HG02981 (cell line): ENCODE results near the gene ETFA.

Source experiments
- ATAC-seq: cut with Tn5 transposase; IDR thresholded peaks from one replicate; pipeline ENCODE4 v1.9.1; 2021; ENCODE audit warnings: mild to moderate bottlenecking, moderate library complexity; ENCODE audit not compliant: unreplicated experiment

ETFA gene

DNA sequence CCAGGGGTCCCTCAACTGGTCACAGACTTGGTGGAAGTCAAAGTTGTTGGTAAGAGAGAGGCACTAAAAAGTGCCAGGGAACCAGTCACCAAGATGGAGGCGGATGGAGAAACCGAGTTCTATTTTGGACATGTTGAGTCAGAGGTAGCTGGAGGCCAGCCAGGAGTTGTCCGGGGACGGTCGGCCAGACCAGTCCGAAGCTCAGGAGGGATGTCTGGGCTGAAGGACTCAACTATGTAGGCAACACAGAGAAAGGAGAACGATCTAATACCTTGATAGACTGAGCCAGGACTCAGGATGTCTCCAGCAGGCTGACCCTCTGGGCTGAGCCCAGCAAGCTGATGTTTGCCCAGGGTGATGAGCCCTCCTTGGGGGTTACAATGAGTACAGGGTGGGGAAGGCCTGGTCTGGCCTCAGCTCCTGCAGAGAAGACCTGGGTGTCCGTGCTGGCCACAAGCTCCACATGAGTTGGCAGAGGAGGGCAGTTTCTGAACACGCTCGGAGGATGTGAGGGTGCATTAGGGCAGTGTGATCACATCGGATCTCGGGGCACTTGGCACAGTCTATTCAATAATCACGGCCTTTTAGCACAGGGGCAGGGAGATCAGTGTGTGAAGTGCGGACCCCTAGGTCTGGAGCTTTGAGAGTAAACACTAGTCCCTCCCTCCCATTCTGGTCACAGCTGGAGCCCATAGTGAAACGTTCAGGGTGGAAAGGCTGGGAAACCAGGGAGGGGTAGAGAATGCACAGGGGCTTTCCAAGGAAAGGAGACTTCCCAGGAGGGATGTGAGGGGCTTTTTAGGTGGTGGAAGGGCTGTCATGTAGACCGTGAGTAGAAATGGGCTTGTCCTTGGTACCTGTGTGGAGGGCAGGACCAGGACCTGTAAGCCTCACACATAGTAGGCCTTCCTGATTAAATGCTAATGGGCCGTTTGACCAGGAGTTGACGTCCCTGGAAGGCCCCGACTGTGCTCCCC lies 111.9 kb downstream of the ETFA start:
- no peak for ATAC-seq

DNA sequence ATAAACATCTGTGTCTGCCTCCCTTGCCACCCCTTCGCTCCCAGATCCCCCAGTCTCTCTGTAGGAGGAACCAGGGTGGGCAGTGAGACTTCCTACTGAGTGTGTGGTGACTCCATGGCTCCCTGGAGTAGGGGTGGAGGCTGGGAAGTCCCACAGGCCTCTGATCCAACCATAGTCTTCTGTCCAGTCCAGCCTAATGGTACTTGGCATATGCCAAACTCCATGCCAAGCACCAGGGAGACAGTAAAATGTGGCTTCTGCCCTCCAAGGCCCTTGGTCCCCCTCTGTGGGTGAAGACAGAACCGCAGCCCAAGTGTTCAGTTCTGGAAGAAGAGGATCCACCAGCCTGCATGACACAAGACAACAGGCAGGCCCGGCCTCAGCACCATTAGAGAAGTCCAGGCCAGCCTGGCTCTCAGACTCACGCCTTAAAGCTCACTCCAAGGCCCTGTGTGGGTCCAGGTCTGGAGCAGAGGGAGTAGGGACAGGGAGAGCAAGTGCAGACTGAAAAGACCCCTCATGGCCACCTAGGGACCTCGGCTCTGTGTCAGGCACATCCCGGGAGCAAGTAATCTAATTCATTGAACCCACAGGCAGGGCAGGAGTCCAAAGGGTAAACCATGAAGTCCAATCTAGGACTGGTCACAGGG lies 112.7 kb downstream of the ETFA start:
- no peak for ATAC-seq

DNA sequence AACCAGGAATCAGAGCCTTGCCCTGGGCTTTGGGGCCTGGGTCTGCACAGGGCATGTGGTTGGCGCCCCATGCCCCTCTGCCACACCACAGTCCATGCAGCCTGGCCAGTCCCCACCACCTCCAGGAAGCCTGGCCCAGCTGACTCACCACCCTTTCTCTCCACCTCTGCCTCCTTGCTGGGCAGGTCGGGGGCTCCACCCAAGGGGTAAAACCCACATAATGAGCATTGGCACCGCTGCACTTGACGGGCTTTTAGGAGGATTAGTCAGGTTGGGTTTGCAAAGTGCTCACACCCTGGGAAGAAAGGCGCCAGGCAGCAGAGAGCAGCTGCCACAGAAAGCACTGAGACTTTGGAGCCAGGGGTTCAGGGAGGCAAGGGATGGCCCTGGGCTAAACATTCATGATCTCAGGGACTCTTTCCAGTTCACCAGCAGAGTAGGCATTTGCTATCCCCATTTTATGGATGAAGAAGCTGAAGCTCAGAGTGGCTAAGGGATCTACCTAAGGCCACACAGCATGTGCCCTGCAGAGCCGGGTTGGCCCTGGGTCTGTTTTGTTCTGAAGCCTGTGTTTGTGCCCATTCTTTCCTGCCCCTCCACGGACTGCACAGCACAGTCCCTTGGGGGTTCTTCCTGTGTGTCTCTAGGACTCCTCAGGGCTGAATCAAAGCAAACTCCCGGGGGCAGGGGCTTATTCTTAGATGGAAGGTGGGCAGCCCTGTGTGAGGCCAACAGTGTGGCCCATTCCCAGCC lies 113.4 kb downstream of the ETFA start:
- no peak for ATAC-seq

DNA sequence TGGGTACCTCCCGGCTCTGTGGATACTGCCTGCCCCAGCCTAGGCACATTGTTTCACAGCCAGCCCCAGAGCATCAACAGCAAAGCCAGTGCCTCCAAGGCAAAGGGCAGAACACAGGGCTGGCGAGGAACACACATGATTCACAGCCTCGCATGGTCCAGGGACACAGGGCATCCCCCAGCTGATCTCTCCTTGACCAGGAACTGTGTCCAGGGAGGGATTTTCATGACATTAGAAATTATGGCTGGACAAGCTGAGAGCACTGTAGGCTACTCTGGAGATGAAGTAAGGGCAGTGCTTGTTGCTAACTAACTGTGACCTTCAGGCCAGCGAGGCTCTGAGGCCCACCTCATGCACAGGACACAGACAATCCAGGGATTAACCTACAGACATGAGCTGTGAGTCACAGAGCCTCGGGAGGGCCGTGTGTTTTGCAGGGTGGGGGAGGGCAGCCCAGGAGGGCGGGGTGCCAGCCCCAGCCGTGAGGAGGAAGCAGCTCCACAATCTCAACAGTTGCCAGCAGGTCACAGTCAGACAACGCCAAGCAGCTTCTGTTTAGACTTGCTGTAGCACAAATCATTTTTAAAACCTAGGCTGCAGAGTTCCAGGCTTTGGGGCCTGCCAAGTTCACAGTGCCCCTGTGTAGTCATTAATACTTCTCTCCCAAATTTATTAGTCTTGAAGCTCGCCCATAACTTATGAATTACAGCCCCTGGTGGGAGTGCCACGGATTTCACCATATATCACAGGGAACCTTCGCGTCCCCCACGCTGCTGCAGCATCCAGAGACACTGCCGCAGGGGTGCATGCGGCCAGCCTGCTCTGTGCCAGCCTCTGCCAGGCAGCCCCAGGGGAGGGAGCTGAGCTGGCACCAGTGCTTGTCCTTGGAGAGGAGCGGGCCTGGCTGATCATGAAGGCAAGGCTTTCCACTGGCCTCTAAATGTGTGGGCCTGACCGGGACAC lies 114.7 kb downstream of the ETFA start:
- ATAC-seq, result no peak

DNA sequence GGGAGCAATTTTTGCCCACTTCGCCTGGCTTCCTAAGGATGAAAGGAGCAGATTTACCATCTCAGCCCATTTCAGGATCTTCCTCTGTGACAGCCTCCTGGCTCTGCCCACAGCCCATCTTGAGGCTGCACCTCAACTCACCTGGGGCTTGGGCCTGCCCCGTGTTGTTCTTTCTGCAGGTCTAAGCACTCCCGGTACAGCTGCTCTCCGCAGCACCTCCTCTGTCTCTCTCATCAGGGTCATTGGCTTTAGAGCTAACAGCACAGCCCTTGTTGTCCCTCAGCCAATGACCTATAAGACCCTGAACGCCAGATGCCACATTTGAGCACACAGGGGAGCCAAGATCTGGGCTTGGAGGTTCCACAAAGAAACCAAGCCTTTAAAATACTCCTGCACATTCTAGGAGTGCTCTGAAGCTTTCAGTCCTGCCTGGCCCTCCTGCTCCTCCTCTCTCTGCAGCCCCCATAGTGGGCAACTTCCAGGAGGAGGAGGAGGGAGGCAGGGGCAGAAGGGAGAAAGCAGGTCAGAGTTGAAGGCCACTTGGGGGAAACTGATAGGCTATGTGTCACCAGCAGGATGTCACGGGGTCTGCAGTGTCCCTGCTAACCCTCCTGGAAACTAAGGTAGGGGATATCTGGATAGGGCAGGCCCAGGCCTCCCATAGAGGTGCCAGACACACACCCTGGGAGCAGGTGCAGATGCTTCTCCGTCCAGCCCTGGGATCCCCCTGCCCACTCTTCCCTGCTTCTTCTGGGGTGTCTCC lies 115.6 kb downstream of the ETFA start:
- ATAC-seq, result no peak

DNA sequence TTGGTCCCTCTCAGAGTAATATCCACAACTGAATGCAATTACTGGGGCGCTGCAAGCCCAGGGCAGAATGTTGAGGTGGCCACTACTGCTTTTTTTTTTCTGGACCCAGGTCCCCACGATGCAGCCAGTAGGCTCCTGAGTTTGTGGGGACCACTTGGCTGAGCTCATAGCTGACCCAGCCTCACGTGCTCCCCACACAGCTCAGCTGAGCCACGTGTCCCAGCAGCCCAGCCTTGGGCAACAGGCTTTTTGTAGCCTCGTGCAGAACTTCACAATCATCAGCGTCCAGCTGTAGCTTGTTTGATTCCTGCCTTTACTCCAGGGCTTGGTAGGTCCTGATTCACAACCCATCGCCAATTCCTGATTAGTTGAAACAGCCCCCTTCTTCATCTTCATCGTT lies 117.3 kb downstream of the ETFA start:
- no peak for ATAC-seq

DNA sequence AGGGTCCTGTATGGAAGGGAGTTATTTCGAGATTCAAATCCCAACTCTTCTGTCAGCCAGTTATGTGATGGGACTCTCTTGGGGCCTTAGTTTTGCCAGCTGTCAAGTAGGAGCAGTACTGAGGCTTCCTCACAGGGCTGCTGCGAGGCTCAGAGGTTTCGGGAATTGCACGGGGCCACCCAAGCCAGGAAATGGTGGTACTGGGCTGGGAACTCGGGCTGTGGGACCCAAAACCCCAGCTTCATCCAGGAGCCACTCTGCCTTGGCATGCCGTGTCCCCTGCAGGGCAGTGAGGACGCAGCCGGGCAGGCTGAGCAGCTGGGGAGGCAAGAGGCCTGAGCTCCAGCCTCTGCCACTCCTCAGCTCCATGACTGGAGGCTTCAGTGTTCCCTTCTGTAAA lies 118.6 kb downstream of the ETFA start:
- ATAC-seq, result no peak

DNA sequence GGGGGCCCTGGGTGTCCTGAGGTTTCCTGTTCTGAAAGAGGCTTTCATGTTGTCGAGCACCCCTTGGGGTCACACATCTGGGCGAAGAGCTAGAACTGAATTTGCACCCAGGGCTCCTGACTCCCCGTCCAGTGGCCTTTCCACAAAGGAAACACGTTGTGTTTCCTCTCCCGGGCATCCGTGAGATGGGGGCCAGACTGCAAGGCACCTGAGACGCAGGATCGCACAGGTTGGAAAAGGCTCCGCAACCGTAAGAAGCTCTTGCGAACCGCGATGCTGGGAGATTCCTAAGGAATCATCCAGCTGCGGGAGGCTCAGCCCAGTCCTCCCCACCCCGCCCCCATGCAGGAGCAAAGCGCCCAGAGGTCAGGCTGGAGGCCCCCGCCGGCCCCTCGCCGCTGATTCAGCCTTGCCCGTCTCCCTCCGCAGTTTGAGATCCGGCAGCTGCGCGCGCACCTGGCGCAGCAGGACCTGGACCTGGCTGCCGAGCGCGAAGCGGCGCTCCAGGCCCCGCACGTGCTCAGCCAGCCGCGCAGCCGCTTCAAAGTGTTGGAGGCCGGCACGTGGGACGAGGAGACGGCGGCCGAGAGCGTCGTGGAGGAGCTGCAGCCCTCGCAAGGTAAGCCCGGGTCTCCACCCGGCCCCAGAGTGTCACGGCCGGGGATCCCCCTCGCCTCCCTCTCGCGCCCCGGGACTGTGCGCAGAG lies 119.6 kb downstream of the ETFA start:
- no peak for ATAC-seq

DNA sequence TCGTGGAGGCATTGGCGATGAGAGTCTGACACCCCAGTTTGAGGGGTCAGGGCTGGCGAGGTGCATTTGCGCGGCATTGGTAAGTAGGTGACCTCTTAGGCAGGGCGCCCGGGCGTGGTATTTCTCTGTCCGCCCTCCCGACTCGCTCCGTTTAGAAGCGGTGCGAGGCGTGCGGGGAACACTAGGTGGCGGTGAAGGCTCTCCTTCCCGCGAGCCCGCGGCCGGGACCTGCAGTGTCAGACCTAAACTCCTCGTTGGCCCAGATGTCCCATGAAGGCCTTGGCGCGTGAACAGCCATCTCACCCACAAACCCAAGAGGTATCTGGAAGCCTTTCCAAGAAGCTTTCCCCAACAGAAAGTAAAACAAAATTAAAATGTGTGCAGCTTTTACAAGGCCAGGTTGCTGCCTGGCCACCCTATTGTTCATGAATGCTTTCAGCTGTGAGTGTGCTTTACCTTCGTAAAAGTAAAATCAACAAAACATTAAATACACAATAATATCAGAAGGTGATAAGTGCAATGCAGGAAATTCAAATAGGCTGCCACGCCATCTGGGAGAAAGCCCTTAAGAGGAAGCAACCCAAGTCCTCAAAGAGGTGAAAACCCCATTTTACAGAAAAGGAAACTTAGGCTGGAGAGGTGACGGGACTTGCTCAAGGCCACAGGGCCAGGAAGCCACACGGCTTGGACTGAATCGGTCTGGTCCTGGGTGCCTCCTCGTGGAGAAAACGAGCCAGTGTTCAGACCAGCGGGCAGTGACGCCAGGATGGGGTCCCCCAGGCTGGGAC lies 120.3 kb downstream of the ETFA start:
- no peak for ATAC-seq

DNA sequence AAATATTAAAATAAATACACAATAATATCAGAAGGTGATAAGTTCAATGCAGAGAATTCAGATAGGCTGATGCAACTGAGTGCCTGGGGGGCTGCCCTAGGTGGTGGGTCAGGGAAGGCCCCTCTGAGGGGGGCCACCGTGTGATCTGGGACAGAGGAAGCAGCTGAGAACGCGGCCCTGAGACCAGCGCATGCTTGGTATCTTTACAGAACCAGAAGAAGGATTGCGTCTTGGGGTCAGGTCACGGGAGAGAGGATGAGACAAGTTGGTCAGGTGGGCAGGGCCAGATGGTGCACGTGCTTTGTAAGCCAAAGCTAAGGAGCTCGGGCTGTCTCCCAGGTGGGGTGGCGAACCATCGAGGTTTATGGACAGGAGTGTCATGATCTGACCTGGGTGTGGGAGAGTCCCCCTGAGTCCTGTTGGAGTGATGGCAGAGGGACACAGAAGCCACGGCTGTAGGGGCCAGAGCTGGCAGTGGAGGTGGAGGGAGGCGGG lies 121.2 kb downstream of the ETFA start:
- ATAC-seq, result no peak

DNA sequence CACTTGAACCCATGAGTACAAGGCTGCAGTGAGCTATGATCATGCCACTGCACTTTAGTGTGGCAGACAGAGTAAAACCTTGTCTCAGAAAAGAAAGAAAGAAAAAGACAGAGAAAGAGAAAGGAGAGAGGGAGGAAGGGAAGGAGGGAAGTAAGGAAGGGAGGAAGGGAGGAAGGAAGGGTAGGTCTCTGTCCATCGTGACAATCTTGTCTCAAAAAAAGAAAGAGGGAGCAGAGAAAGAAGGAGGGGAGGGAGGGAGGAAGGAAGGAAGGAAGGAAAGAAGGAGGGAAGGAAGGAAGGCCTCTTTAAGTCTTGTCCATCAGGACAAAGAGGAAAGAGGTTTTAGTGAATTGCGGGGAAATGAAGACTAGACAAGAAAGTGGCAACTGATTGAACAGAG lies 122.2 kb downstream of the ETFA start:
- ATAC-seq, result no peak

DNA sequence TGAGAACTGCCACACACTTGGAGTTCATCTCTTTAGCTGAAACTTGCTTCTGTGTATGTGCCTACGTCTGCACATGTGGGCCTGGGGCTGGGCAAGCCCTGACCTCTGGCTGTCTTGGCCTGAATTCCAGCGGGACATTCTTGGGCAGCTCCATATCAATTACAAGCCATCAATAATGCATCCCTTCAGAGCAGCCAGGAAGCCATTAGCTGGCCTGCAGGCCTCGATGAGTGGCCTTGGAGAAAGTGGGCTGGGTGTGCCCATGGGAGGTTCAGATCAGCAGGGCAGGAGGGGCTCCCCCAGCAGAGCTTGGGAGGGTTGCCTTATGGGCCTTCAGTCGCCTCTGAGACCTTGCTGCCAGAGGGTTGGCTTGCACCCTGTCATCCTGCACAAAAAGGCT lies 124.1 kb downstream of the ETFA start:
- no peak for ATAC-seq

DNA sequence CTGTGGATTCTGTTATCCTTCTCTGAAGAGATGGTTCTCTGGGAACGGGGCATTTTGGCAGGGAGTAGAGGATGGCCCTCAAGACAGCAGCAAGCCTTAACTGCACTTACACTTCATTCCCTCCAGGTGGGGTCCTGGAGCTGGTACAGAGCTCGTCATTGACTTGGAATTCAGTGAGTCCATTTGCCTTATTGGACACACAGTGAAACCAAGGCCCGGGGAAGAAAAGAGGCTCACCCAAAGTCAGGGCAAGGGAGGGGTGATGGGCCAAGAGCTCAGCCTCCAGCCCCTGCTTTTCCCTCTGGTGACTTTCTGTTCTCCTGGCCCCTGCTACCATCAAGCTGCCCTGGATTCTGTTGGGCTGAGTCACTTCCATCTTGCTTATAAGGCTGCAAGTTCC lies 125.6 kb downstream of the ETFA start:
- ATAC-seq, result no peak

DNA sequence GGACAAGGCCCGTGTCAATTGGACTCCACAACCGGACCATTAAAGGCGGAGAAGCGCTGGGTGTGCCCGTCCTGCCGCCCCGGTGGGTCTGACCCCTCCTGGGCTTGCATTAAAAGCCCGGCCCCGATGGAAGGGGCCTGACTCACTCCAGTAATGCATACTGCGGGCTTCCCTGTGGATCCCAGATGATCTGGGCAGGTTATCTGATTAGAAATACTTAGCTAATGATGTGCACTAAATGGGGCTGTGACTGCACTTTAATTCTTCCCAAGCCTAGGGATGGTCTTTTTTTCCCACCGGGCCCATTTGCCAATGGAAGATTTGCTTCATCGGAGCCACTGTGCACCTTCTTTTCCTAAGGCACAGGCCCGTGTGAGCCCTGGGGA lies 126.6 kb downstream of the ETFA start:
- ATAC-seq, result no peak

DNA sequence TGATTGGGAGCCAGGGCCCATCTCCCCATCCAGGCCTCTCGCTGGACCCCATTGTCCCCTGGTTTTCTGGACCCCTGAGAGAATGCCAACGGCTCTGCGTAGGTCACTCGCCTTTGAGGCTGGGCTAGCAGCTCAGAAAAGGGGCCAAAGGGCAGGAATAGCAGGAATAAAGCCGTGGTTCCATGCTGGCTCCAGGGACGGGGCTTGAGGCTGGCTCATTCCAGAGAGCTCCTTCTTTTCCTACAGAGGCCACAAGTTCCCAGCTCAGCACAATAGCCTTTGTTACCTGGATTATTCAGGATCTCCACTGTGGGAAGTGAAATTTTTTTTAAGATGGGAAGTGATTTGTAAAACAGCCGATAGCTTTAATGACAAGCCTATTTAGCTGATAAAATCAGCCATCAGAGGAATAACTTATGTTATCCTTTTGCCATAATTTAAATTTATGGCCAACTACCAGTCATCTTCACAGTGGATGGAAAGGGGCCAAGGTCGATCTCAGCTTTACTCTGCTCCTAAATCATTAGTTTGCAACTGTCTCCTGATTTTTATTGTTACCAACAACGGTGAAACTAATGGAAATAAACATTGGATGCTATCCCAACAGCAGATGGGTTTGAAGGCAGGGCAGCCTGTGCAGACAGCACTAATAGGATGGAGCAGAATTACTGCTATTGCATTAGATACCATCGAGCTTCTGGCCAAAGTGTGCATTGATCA lies 127.2 kb downstream of the ETFA start:
- ATAC-seq, result no peak

DNA sequence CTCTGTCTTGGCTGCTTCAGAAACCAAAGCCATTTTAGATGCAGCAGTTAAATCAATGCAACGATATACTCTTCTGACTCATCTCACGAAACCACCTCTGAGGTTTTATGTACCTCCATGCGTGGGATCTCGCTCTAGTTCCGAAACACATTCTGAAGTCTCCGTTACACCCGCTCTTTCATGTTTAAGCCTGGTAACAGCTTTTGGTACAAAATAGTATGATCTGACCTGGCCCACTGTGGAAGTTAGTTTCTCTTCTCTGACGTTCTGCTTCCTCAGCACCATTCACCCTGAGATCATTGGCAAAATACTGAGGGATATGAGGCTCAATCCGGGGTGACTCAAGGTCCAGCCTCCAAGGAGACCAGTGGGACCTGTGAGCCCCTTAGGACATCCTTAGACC lies 129.6 kb downstream of the ETFA start:
- peak; percentile 46 for ATAC-seq

DNA sequence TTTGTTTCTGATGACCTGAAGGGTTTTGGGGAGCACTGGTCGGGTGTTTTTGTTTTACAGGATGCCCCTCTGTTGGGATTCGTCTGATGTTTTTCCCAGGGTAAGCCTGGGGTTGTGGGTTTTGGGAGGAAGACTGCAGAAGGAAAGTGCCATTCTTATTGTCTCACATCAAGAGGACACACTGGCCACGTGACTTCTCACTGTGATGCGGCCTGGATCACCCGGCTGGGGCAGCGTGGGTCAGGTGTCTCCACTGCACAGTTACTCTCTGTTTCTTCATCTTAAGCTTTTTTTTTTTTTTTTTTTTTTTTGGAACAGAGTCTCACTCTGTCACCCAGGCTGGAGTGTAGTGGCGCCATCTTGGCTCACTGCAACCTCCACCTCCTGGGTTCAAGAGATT lies 130.9 kb downstream of the ETFA start:
- ATAC-seq, result no peak

DNA sequence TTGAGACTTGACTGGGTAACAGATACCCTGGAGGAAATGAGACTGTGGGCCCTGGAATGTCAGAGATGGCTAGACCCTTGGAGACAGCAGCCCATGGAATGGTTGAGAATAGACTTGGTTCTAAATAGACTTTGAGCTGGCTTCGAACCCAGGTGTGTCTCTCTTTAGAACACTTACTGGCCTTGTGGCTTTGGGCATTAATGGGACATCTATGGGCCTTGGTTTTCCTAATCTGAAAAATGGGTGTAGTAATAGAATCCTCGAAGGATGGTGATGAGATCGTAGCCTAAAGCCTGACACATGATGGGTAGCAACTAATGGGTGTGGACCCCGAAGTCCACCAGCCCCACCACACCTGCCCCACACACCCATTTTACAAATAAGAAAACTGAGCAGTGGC lies 132.2 kb downstream of the ETFA start:
- no peak for ATAC-seq
